ENCODE measurements around the gene FTO.

FTO gene

DNA sequence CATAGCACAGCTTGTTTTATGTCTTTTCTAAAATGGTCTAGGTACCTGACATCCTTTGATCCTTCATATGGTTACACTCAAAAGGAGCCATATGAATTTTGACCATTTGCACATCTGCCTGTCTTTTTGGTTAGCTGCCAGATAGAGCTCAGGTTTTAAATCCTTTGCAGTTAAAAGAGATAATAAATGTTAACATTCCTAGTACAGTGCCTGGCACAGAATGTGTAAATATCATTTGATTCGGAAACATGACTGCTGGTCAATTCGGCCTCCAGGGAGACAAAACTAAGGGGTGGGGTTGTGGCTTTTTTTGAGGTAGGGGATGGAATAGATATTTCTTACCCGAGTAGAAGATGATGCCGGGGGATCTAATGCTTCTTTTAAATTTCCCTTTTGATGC, 64.2 kb downstream of the FTO start:
- TF ChIP-seq ZFX (IDR thresholded peaks at IDR 0.05) (no peak), CTCF (conservative IDR thresholded peaks at IDR 0.05) (no peak)
- peak overlapping the region; percentile 29; the same call in 1 of the 2 replicates for H3K27ac ChIP-seq

- H3K27ac ChIP-seq = peak overlapping the region; percentile 29; the same call in 1 of the 2 replicates
- TF ChIP-seq CTCF (conservative IDR thresholded peaks at IDR 0.05) (no peak), ZFX (IDR thresholded peaks at IDR 0.05) (no peak)
Measured at GRCh38 chr16:53768593-53768992, 64.6 kb downstream of the FTO start.

DNA sequence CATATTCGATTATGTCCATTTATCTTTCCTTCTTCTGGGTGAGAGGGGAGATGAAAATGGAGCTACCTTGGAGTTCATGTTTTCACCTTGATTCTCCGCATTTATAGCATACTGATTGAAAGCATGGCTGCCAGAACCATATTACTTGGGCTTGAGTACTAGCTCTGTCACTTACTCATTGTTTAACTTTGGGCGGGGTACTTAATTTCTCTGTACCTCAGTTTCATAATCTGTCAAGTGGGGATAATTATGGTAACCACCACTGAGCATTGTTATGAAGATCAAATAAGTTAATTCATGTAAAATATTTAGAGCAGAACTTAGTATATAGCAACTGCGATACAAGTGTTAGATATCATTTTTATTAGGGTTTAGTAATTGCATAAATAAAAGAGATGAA, 65.2 kb downstream of the FTO start:
- TF ChIP-seq CTCF (conservative IDR thresholded peaks at IDR 0.05) (no peak), ZFX (IDR thresholded peaks at IDR 0.05) (no peak)
- H3K27ac ChIP-seq = no peak overlapping the region

GRCh38 chr16:53769787-53770186, 65.8 kb downstream of the FTO start:
- TF ChIP-seq ZFX (IDR thresholded peaks at IDR 0.05) (no peak), CTCF (conservative IDR thresholded peaks at IDR 0.05) (no peak)
- H3K27ac ChIP-seq = no peak overlapping the region

GRCh38 chr16:53770641-53771040, 66.7 kb downstream of the FTO start:
- no peak for TF ChIP-seq CTCF (conservative IDR thresholded peaks at IDR 0.05)
- TF ChIP-seq ZFX (IDR thresholded peaks at IDR 0.05) = no peak
- H3K27ac ChIP-seq = no peak overlapping the region

- H3K27ac ChIP-seq = no peak overlapping the region
- TF ChIP-seq ZFX (IDR thresholded peaks at IDR 0.05) (no peak), CTCF (conservative IDR thresholded peaks at IDR 0.05) (no peak)
Measured at GRCh38 chr16:53771655-53772497, 67.9 kb downstream of the FTO start.

GRCh38 chr16:53773150-53773846, 69.3 kb downstream of the FTO start:
- no peak overlapping the region for H3K27ac ChIP-seq
- TF ChIP-seq ZFX (IDR thresholded peaks at IDR 0.05) (no peak), CTCF (conservative IDR thresholded peaks at IDR 0.05) (peak; percentile 84)
